Brain microvascular endothelial cell (primary cell): ENCODE results near the gene ELANE.
A peak's percentile ranks its signal among the peaks of the same experiment; 100 is the strongest.
"Not testable (repeated sequence)": the region's sequence is repeated elsewhere in the genome, so short reads cannot be mapped to it uniquely, and the experiment has no call there.

ENCODE experiments used
- DNase-seq: peaks from one replicate; pipeline ENCODE4 v3.0.0-alpha.2; 2020
- H3K27ac ChIP-seq: fragments of 250-450 bp; sonication (Bioruptor Pico); 2 replicates; pipeline ENCODE4 v1.5.1; 2020; ENCODE audit warnings: mild to moderate bottlenecking, moderate library complexity
- H3K27me3 ChIP-seq: fragments of 250-450 bp; sonication (Bioruptor Pico); replicated peaks from 2 replicates; pipeline ENCODE4 v1.5.1; 2020; ENCODE audit warnings: mild to moderate bottlenecking
- H3K36me3 ChIP-seq: fragments of 250-450 bp; sonication (Bioruptor Pico); replicated peaks from 2 replicates; pipeline ENCODE4 v1.5.1; 2020; ENCODE audit warnings: mild to moderate bottlenecking
- H3K4me3 ChIP-seq: 2 replicates; pipeline ENCODE4 v1.5.1; 2011; ENCODE audit warnings: low read depth, mild to moderate bottlenecking, control low read depth, low read length, moderate library complexity
- CTCF ChIP-seq: IDR thresholded peaks from 2 replicates; pipeline ENCODE4 v1.5.1; 2011; ENCODE audit warnings: low read depth, mild to moderate bottlenecking, moderate library complexity, low read length, control low read depth, inconsistent platforms; ENCODE audit errors: missing control alignments
- in situ Hi-C: cut with HindIII; loops from 2 replicates; pipeline ENCODE4 v1.10.0; 2017; ENCODE audit warnings: low sequenced_read_pairs, low pct_ligation_motif_present

ELANE gene

DNA sequence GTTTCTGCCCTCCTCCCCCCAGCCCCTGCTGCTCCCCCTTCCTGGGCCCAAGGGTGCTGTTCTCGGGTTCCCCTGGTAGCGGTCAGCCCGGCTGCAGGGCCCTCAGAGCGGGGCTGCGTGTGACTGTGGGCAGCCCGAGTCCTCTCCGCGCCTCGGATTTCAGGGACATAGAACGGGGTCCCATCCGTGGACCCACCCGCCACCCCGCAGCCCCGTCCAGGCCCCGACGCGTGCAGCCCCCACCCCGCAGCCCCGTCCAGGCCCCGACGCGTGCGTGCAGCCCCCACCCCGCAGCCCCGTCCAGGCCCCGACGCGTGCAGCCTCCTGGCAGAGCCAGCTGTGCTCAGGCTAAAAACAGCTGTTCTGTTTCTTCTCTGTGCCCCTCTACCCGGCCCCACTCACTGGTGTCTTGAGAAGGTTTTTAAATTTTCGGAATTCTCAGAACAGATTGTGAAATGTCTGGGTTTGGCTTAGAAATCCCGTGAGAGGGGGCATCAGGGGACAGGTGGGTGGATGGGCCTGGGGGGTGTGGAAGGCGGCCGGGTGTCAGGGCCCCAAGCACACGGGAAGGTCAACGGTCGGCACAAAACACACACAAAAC lies 16.8 kb upstream of the ELANE start:
- no peak for DNase-seq
- in situ Hi-C loops, result no loop called here
- Histone ChIP-seq H3K36me3 (no peaks in the 10 kb centered on the region), H3K4me3 (no peak overlapping the region), H3K27me3 (no peaks in the 10 kb centered on the region), H3K27ac (no peak overlapping the region)
- TF ChIP-seq CTCF, result no peak

DNA sequence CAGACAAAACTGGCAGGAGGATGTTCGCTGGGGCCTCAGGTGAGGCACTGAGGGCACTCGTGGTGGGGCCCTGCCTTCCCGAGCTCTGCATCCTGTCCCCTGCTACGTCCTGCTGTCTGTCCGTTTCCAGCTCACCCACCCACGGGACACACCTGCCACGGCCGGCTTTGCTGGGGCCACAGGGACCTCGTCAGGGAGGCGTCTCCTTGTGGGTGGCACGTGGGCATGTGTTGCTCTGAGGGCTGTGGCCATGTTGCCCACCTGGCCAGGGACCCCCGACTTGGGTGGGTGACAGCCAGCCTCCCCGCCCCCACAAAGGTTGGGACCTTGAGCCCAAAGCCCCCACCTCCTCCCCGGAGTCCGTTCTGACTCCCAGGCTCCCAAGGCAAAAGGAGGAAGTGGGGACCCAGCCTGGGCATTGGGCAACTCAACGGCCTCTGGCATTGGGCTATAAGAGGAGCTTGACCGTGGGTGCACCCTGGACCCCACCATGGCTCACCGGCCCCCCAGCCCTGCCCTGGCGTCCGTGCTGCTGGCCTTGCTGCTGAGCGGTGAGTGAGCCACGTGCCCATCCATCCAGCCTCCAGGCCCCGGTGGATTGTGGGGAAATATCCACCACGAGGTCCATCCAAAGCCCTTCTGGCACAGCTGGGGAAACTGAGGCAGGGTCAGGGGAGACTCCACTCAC lies 11.4 kb upstream of the ELANE start, which contains the start of gene PRTN3:
Gene PRTN3 (plus strand): TSS at position 481 of the 688 bp plus-strand sequence. CDS start 10 bp downstream, at position 491.
- in situ Hi-C loops, result no loop called here
- peaks cover 24% of the 10 kb centered on the region for H3K27me3 ChIP-seq
- no peak for TF ChIP-seq CTCF
- no peak within 1 kb of the TSS for H3K27ac ChIP-seq
- H3K36me3 ChIP-seq, result no peaks in the 10 kb centered on the region
- no peak for DNase-seq
- no peak within 1 kb of the TSS for H3K4me3 ChIP-seq

DNA sequence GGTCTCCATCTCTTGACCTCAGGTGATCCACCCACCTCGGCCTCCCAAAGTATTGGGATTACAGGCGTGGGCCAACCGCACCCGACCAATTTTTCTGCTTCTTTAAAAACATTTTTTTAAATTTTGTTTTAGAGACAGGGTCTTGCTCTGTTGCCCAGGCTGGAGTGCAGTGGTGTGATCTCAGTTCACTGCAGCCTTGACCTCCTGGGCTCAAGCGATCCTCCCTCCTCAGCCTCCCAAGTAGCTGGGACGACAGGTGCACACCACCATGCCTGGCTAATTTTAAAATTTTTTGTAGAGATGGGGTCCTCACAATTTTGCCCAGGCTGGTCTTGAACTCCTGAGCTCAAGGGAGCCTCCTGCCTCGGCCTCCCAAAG lies 9.3 kb upstream of the ELANE start:
- H3K4me3 ChIP-seq, result not testable (repeated sequence)

DNA sequence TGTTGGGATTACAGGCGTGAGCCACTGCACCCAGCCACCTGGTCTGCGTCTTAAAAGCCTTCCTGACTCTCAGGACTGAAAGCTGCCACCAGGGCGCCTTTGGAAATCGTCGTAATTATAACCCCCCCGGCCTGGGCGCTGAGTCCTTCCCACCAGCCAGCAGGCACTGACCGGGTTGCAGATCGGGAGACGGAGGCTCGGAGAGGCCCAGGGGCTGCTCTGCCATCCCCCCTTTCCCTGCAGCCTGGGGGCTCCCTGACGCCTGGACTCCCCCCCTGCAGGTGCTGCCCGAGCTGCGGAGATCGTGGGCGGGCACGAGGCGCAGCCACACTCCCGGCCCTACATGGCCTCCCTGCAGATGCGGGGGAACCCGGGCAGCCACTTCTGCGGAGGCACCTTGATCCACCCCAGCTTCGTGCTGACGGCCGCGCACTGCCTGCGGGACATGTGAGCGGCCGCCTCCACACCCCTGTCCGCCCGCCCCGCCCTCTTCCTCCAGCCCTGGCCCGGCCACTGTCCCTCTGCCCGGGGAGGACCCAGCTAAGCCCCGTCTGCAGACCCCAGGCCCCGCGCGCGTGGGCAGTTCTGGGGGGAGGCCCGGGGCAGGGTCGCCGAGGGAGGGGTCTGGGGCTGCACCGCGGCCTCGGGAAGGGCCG lies 8.8 kb upstream of the ELANE start:
- TF ChIP-seq CTCF, result peak; percentile 33
- no peak overlapping the region for H3K4me3 ChIP-seq
- DNase-seq, result no peak
- H3K27me3 ChIP-seq, result peaks cover 37% of the 10 kb centered on the region
- H3K36me3 ChIP-seq, result no peaks in the 10 kb centered on the region
- in situ Hi-C loops, result no loop called here
- H3K27ac ChIP-seq, result no peak overlapping the region

More for the DNA sequence above, 9.3 kb upstream of the ELANE start:
- H3K27ac ChIP-seq, H3K36me3 ChIP-seq, in situ Hi-C loops, DNase-seq: not testable (repeated sequence)
- H3K27me3 ChIP-seq, result peaks cover 34% of the 10 kb centered on the region

- no peak overlapping the region for H3K27ac ChIP-seq
- DNase-seq, result no peak
- no peak for TF ChIP-seq CTCF
- H3K4me3 ChIP-seq, result no peak overlapping the region
- in situ Hi-C loops, result no loop called here
- H3K36me3 ChIP-seq, result no peaks in the 10 kb centered on the region
- H3K27me3 ChIP-seq, result peaks cover 38% of the 10 kb centered on the region
Observed at GRCh38 chr19:843836-844545, 8.1 kb upstream of the ELANE start.

GRCh38 chr19:844546-844971 lies 7.5 kb upstream of the ELANE start:
- peaks cover 38% of the 10 kb centered on the region for H3K27me3 ChIP-seq
- no peak for DNase-seq
- no peaks in the 10 kb centered on the region for H3K36me3 ChIP-seq
- no peak overlapping the region for H3K27ac ChIP-seq
- TF ChIP-seq CTCF, result no peak
- in situ Hi-C loops, result no loop called here
- no peak overlapping the region for H3K4me3 ChIP-seq
